GM23338 (cell line): ENCODE results near the gene DOCK1. TPM values are rescaled to one million over a fixed set of nuclear protein-coding genes. Genes with fewer than 3 reads are reported as not detected.

Experiments used
- ATAC-seq: fragments of 200-7000 bp; cut with Tn5 transposase; 3 replicates; pipeline ENCODE4 v1.9.1; 2020
- DNase-seq: peaks from one replicate; pipeline ENCODE4 v3.0.0-alpha.2; 2015; ENCODE audit warnings: low spot score
- H2AFZ ChIP-seq: fragments of 200-600 bp; sonication (generic); 2 replicates; pipeline ENCODE4 v1.8.0; 2016; ENCODE audit warnings: antibody characterized with exemption, mild to moderate bottlenecking, moderate library complexity
- H3F3A ChIP-seq: fragments of 200-600 bp; sonication (generic); replicated peaks from 2 replicates; pipeline ENCODE4 v1.8.0; 2017; ENCODE audit warnings: antibody characterized with exemption, mixed run types, low read depth
- H3K27ac ChIP-seq: fragments of 200-600 bp; sonication (generic); 2 replicates; pipeline ENCODE4 v1.6.1; 2016; ENCODE audit warnings: low read depth
- H3K27me3 ChIP-seq: fragments of 200-600 bp; sonication (generic); 2 replicates; pipeline ENCODE4 v1.8.0; 2016; ENCODE audit warnings: mild to moderate bottlenecking, mixed run types, moderate library complexity; ENCODE audit not compliant: insufficient read depth
- H3K36me3 ChIP-seq: fragments of 200-600 bp; sonication (generic); 2 replicates; pipeline ENCODE4 v1.8.0; 2016; ENCODE audit warnings: mild to moderate bottlenecking; ENCODE audit not compliant: insufficient read depth
- H3K4me1 ChIP-seq: fragments of 200-600 bp; sonication (generic); 2 replicates; pipeline ENCODE4 v1.8.0; 2016; ENCODE audit warnings: mild to moderate bottlenecking, moderate library complexity; ENCODE audit not compliant: insufficient read depth
- H3K4me2 ChIP-seq: fragments of 200-600 bp; sonication (generic); 2 replicates; pipeline ENCODE4 v1.7.1; 2017; ENCODE audit warnings: mixed run types
- H3K4me3 ChIP-seq: fragments of 200-600 bp; sonication (generic); 2 replicates; pipeline ENCODE4 v1.6.1; 2016; ENCODE audit warnings: mixed run types
- H3K79me2 ChIP-seq: fragments of 200-600 bp; sonication (generic); replicated peaks from 2 replicates; pipeline ENCODE4 v1.8.0; 2017; ENCODE audit warnings: mild to moderate bottlenecking; ENCODE audit not compliant: insufficient read depth
- H3K9me2 ChIP-seq: fragments of 200-600 bp; sonication (generic); 2 replicates; pipeline ENCODE4 v1.8.0; 2017; ENCODE audit not compliant: insufficient read depth
- H4K20me1 ChIP-seq: fragments of 200-600 bp; sonication (generic); replicated peaks from 2 replicates; pipeline ENCODE4 v1.8.0; 2017; ENCODE audit warnings: mild to moderate bottlenecking; ENCODE audit not compliant: insufficient read depth
- H3K27ac Mint-ChIP-seq: 2 replicates; pipeline ENCODE4 v1.8.0; 2020; ENCODE audit warnings: inconsistent platforms, mild to moderate bottlenecking, moderate library complexity, mixed read lengths
- H3K27me3 Mint-ChIP-seq: 3 replicates; pipeline ENCODE4 v1.8.0; 2022; ENCODE audit warnings: low read depth, mild to moderate bottlenecking, moderate library complexity, mixed read lengths, inconsistent platforms; ENCODE audit not compliant: insufficient read depth, poor library complexity
- H3K36me3 Mint-ChIP-seq: 3 replicates; pipeline ENCODE4 v1.8.0; 2021; ENCODE audit warnings: low read depth, mild to moderate bottlenecking, inconsistent platforms, moderate library complexity, mixed read lengths
- H3K4me1 Mint-ChIP-seq: 3 replicates; pipeline ENCODE4 v1.8.0; 2020; ENCODE audit warnings: mild to moderate bottlenecking, inconsistent platforms, mixed read lengths
- H3K4me3 Mint-ChIP-seq: 3 replicates; pipeline ENCODE4 v1.8.0; 2021; ENCODE audit warnings: moderate library complexity, mild to moderate bottlenecking, inconsistent platforms, mixed read lengths
- H3K9me3 Mint-ChIP-seq: 3 replicates; pipeline ENCODE4 v1.8.0; 2020; ENCODE audit warnings: moderate library complexity, mild to moderate bottlenecking, inconsistent platforms, mixed read lengths
- EZH2 ChIP-seq: fragments of 200-600 bp; sonication (generic); IDR thresholded peaks from one replicate; pipeline ENCODE4 v1.8.0; 2017; ENCODE audit warnings: antibody characterized with exemption, mild to moderate bottlenecking, low read depth; ENCODE audit not compliant: unreplicated experiment
- EZH2phosphoT487 ChIP-seq: fragments of 200-600 bp; sonication (generic); IDR thresholded peaks from one replicate; pipeline ENCODE4 v1.8.1; 2018; ENCODE audit warnings: antibody characterized with exemption; ENCODE audit not compliant: unreplicated experiment
- JUNB ChIP-seq: IDR thresholded peaks from one replicate; pipeline ENCODE4 v1.6.1; 2016; ENCODE audit warnings: antibody characterized with exemption; ENCODE audit not compliant: unreplicated experiment
- NANOG ChIP-seq: IDR thresholded peaks from 2 replicates; pipeline ENCODE4 v1.6.1; 2016; ENCODE audit warnings: antibody characterized with exemption, borderline replicate concordance
- REST ChIP-seq: IDR thresholded peaks from one replicate; pipeline ENCODE4 v1.6.1; 2018; ENCODE audit warnings: antibody characterized with exemption; ENCODE audit not compliant: unreplicated experiment
- STAT1 ChIP-seq: IDR thresholded peaks from one replicate; pipeline ENCODE4 v1.6.1; 2016; ENCODE audit warnings: antibody characterized with exemption; ENCODE audit not compliant: unreplicated experiment
- ZNF331 ChIP-seq: fragments of 250-450 bp; sonication (Bioruptor Pico); IDR thresholded peaks from 2 replicates; pipeline ENCODE4 v1.5.0; 2020; ENCODE audit warnings: low read depth, mild to moderate bottlenecking, moderate library complexity
- ZNF462 ChIP-seq: fragments of 250-450 bp; sonication (Bioruptor Pico); IDR thresholded peaks from 2 replicates; pipeline ENCODE4 v1.5.0; 2020; ENCODE audit warnings: mild to moderate bottlenecking, moderate library complexity
- polyA plus RNA-seq: library from polyadenylated mRNA; unstranded; fragments of >200 nt; fragmentation: Nextera tagmentation; extraction: Ambion mirVana; gene quantifications from 2 replicates; pipeline ENCODE4 v1.2.1, GENCODE V29; 2016
- total RNA-seq: library from RNA; depleted of rRNA; stranded (reverse); fragments of >200 nt; shearing (Covaris generic); gene quantifications from 2 replicates; pipeline ENCODE4 v1.2.3, GENCODE V29; 2014
- TF ChIP-seq, protein P1 (sequence below), 2 experiments: fragments of 200-600 bp in 1 of 2; sonication (generic) in 1 of 2; conservative IDR thresholded peaks; 2 replicates each; pipeline versions ENCODE4 v1.5.1 to v1.6.1; 2016 to 2017; ENCODE audit warnings: antibody characterized with exemption in 2 of 2, low read depth in 2 of 2, mild to moderate bottlenecking in 2 of 2, moderate library complexity in 1 of 2
- TF ChIP-seq, protein P2 (sequence below): IDR thresholded peaks from 2 replicates; pipeline ENCODE4 v1.6.1; 2016; ENCODE audit warnings: antibody characterized with exemption

The DOCK1 gene
- total and polyA plus RNA-seq, 2 experiments from 2014 or later, result 13.2 to 55.3 TPM

DNA sequence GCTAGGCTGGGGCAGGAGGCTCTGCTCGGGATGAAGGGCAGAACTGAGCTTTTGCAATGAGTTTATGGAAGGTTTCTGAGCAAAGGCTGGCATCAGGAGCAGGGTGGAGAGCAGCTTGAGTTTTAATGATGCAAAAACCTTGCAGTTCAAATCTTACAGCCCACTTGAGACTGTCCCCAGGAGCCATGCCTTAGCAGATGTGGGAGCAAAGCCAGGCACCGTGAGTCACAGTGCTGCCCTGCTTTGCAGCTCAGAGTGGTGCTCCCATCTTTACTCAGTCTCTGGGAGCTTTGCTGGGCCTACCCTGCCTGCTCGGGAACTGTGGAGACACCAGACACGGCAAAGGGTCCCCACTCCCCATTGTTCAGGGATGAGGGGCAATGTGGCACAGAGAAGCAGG, 521.5 kb downstream of the DOCK1 start (continued):
- no peak for TF ChIP-seq STAT1
- no peak for TF ChIP-seq EZH2
- TF ChIP-seq, protein P1, sequence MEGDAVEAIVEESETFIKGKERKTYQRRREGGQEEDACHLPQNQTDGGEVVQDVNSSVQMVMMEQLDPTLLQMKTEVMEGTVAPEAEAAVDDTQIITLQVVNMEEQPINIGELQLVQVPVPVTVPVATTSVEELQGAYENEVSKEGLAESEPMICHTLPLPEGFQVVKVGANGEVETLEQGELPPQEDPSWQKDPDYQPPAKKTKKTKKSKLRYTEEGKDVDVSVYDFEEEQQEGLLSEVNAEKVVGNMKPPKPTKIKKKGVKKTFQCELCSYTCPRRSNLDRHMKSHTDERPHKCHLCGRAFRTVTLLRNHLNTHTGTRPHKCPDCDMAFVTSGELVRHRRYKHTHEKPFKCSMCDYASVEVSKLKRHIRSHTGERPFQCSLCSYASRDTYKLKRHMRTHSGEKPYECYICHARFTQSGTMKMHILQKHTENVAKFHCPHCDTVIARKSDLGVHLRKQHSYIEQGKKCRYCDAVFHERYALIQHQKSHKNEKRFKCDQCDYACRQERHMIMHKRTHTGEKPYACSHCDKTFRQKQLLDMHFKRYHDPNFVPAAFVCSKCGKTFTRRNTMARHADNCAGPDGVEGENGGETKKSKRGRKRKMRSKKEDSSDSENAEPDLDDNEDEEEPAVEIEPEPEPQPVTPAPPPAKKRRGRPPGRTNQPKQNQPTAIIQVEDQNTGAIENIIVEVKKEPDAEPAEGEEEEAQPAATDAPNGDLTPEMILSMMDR (conservative IDR thresholded peaks at IDR 0.05; ENCODE audit: low read depth in 2 of 2), result no peak

- Histone ChIP-seq H3K4me3 (no peak overlapping the region), H3K36me3 (no peaks in the 10 kb centered on the region), H4K20me1 (no peaks in the 10 kb centered on the region), H3F3A (no peaks in the 10 kb centered on the region), H3K27ac (no peak overlapping the region), H3K79me2 (no peaks in the 10 kb centered on the region), H3K4me1 (no peaks in the 10 kb centered on the region), H3K27me3 (no peaks in the 10 kb centered on the region), H3K9me2 (no peaks in the 10 kb centered on the region; the same call in 1 of the 2 replicates), H3K4me2 (no peak overlapping the region), H2AFZ (no peak overlapping the region)
- Mint-ChIP-seq H3K4me1 (peaks cover 12% of the 10 kb centered on the region), H3K4me3 (no peak overlapping the region), H3K9me3 (peaks cover 17% of the 10 kb centered on the region), H3K27me3 (peaks cover 3% of the 10 kb centered on the region), H3K36me3 (peaks cover 38% of the 10 kb centered on the region), H3K27ac (no peak overlapping the region)
- no peak for DNase-seq
- no peak for ATAC-seq
- TF ChIP-seq STAT1, result no peak
- TF ChIP-seq ZNF331 (CRISPR knock-in tag), result no peak
- TF ChIP-seq, protein P1 (conservative IDR thresholded peaks at IDR 0.05; ENCODE audit: low read depth in 2 of 2), result no peak
- no peak for TF ChIP-seq EZH2
- no peak for TF ChIP-seq EZH2phosphoT487
- TF ChIP-seq ZNF462 (CRISPR knock-in tag), result no peak
- no peak for TF ChIP-seq JUNB
- TF ChIP-seq, protein P2, sequence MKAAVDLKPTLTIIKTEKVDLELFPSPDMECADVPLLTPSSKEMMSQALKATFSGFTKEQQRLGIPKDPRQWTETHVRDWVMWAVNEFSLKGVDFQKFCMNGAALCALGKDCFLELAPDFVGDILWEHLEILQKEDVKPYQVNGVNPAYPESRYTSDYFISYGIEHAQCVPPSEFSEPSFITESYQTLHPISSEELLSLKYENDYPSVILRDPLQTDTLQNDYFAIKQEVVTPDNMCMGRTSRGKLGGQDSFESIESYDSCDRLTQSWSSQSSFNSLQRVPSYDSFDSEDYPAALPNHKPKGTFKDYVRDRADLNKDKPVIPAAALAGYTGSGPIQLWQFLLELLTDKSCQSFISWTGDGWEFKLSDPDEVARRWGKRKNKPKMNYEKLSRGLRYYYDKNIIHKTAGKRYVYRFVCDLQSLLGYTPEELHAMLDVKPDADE, result no peak
- no peak for TF ChIP-seq NANOG
- no peak for TF ChIP-seq REST
These were observed 522.7 kb downstream of the DOCK1 start for GRCh38 chr10:127427926-127428325.
